HepG2 (cell line): ENCODE data around the gene SYT13.

Experiments
- FOXJ3 ChIP-seq: sonication (generic); formaldehyde crosslinking; IDR thresholded peaks from 2 replicates; pipeline ENCODE4 v1.4.0; 2020; ENCODE audit warnings: missing genetic modification reagents, mild to moderate bottlenecking, borderline replicate concordance
- FOXK1 ChIP-seq: sonication (generic); formaldehyde crosslinking; IDR thresholded peaks from 2 replicates; pipeline ENCODE4 v1.4.0; 2020; ENCODE audit warnings: low read depth, missing genetic modification reagents, borderline replicate concordance
- LBX2 ChIP-seq: sonication (generic); formaldehyde crosslinking; IDR thresholded peaks from 2 replicates; pipeline ENCODE4 v1.5.0; 2020; ENCODE audit warnings: missing genetic modification reagents, mild to moderate bottlenecking, borderline replicate concordance
- PTBP1 ChIP-seq: fragments of 200-400 bp; formaldehyde crosslinking; IDR thresholded peaks from 2 replicates; pipeline ENCODE4 v1.6.1; 2018; ENCODE audit warnings: low read length, low read depth; ENCODE audit not compliant: poor library complexity, severe bottlenecking
- TAF1 ChIP-seq: sonication (generic); formaldehyde crosslinking; IDR thresholded peaks from 2 replicates; pipeline ENCODE4 v1.4.0; 2020; ENCODE audit warnings: missing genetic modification reagents
- ZNF770 ChIP-seq: sonication (generic); formaldehyde crosslinking; IDR thresholded peaks from 2 replicates; pipeline ENCODE4 v1.5.0; 2020; ENCODE audit warnings: mild to moderate bottlenecking, missing genetic modification reagents
- TF ChIP-seq, protein P1 (sequence below): sonication (generic); formaldehyde crosslinking; IDR thresholded peaks from 2 replicates; pipeline ENCODE4 v1.5.0; 2020; ENCODE audit warnings: mild to moderate bottlenecking, missing genetic modification reagents, moderate library complexity

GRCh38 chr11:45318516-45318915 lies 32.4 kb upstream of the SYT13 start:
- TF ChIP-seq, protein P1, sequence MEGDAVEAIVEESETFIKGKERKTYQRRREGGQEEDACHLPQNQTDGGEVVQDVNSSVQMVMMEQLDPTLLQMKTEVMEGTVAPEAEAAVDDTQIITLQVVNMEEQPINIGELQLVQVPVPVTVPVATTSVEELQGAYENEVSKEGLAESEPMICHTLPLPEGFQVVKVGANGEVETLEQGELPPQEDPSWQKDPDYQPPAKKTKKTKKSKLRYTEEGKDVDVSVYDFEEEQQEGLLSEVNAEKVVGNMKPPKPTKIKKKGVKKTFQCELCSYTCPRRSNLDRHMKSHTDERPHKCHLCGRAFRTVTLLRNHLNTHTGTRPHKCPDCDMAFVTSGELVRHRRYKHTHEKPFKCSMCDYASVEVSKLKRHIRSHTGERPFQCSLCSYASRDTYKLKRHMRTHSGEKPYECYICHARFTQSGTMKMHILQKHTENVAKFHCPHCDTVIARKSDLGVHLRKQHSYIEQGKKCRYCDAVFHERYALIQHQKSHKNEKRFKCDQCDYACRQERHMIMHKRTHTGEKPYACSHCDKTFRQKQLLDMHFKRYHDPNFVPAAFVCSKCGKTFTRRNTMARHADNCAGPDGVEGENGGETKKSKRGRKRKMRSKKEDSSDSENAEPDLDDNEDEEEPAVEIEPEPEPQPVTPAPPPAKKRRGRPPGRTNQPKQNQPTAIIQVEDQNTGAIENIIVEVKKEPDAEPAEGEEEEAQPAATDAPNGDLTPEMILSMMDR (CRISPR knock-in tag): no peak
- TF ChIP-seq FOXK1 (no peak), LBX2 (CRISPR knock-in tag) (no peak), ZNF770 (CRISPR knock-in tag) (no peak), FOXJ3 (no peak), TAF1 (no peak), PTBP1 (no peak)
